H1 (cell line): ENCODE results near the gene THEMIS. TPM values are rescaled to one million over a fixed set of nuclear protein-coding genes. Genes with fewer than 3 reads are reported as not detected.

ENCODE experiments used
- NRF1 ChIP-seq: IDR thresholded peaks from 2 replicates; pipeline ENCODE4 v1.6.1; 2011; ENCODE audit warnings: mild to moderate bottlenecking, low read depth, low read length, improper control_type of control experiment
- polyA plus RNA-seq, 7 experiments: library from polyadenylated mRNA; depleted of rRNA in 3 of 7; stranded (reverse) in 5 of 7; unstranded in 2 of 7; fragments of >200 nt in 5 of 7; fragments of 200-250 nt in 2 of 7; gene quantifications; 1 replicate in 5 of 7; 2 replicates in 1 of 7; 4 replicates in 1 of 7; pipeline versions ENCODE4 v1.2.1 to v1.2.3, GENCODE V29; 2011 to 2013; ENCODE audit warnings: missing spikeins in 2 of 7, mixed read lengths in 2 of 7
- total RNA-seq: library from RNA; stranded (reverse); fragmentation: NEBNext Ultra II Directional; extraction: Animal tissue kit (Norgen Biotek cat#: 25700); gene quantifications from 2 replicates; pipeline ENCODE4 v1.2.1, GENCODE V29; 2021

The THEMIS gene
- total and polyA plus RNA-seq, 2 of the 8 experiments (the other 6 are each of a cell fraction or from before 2014, with no cell fraction given): not detected

DNA sequence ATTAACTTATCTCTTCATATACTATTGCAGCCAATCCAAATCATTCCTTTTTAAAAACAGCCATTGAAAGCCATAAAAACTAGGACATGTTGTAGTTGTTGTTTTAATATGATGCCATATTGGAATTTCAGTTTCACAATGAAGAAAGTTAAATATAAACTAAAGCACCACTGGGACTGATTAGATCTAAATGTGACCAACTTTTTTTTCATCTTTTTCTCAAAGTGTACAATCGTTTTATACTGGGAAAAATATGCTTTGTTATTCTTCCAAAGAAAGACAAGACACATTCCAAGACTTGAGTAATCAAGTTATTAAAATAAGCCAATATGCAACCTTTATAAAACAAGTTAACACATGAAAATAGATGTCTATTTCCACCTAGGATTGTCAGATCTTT lies 68.5 kb downstream of the THEMIS start (continued):
- no peak for TF ChIP-seq NRF1
